Measurements from ENCODE around the gene C10orf53.

DNA sequence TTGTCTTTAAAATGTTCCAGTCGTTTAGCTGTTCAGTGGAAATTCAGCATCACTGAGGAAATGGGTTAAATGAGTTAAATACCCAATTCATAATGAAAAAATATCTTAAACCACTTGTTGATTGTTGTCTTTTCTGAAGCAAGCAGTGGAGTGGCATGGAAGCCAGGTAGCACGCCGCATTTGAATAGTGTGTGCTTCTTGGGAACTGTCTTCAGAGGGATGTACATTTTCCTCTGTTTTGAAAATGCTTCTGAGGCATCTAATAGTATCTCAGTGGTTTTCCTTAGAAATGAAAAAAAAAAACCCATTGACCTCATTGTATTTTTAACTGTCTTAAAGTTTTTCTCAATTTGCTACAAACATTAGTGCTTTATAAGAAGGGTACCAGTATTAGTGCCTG, 28.1 kb downstream of the C10orf53 start:
- TF ChIP-seq, protein P1, sequence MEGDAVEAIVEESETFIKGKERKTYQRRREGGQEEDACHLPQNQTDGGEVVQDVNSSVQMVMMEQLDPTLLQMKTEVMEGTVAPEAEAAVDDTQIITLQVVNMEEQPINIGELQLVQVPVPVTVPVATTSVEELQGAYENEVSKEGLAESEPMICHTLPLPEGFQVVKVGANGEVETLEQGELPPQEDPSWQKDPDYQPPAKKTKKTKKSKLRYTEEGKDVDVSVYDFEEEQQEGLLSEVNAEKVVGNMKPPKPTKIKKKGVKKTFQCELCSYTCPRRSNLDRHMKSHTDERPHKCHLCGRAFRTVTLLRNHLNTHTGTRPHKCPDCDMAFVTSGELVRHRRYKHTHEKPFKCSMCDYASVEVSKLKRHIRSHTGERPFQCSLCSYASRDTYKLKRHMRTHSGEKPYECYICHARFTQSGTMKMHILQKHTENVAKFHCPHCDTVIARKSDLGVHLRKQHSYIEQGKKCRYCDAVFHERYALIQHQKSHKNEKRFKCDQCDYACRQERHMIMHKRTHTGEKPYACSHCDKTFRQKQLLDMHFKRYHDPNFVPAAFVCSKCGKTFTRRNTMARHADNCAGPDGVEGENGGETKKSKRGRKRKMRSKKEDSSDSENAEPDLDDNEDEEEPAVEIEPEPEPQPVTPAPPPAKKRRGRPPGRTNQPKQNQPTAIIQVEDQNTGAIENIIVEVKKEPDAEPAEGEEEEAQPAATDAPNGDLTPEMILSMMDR (tag by site-specific recombination; IDR thresholded peaks at IDR 0.05), result no peak
- TF ChIP-seq ZNF510 (tag by site-specific recombination; IDR thresholded peaks at IDR 0.05; ENCODE audit: insufficient replicate concordance) (no peak), TCF7L2 (IDR thresholded peaks at IDR 0.05; ENCODE audit: borderline replicate concordance, low read depth, low read length) (no peak)
